ENCODE data around the gene VLDLR.

DNA sequence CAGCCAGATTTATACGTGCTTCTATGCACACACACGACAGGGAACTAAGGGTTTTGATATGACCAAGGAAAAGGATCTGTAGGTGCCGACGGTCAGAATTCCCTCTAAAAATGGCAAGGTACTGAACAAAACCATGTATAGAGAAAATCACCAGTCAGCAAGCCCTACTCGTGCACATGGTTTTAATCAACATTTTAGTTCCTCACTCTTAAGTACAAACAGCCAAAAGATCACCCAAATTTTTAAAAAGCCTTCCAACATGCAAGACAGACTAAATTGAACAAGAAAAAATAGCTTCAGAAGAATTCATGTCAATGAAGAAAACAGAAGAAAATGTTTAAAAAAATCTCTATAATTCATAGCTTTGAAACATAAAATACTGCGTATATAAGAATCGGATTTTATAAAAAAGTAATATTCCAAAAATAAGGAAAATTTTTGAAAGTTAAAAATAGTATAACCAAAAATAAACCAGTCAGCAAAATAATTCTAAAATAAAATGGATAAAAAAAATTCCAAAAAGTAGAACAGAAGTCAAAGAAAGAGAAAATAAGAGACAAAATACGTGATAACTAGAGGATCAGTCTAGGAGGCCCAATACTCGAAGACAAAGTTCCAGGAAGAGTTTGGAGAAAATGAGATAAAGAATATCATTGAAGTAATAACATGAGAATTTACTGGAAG is 52.7 kb downstream of the VLDLR start:
- no peak for TF ChIP-seq POLR2A (IDR thresholded peaks at IDR 0.05)
- TF ChIP-seq, protein P1, sequence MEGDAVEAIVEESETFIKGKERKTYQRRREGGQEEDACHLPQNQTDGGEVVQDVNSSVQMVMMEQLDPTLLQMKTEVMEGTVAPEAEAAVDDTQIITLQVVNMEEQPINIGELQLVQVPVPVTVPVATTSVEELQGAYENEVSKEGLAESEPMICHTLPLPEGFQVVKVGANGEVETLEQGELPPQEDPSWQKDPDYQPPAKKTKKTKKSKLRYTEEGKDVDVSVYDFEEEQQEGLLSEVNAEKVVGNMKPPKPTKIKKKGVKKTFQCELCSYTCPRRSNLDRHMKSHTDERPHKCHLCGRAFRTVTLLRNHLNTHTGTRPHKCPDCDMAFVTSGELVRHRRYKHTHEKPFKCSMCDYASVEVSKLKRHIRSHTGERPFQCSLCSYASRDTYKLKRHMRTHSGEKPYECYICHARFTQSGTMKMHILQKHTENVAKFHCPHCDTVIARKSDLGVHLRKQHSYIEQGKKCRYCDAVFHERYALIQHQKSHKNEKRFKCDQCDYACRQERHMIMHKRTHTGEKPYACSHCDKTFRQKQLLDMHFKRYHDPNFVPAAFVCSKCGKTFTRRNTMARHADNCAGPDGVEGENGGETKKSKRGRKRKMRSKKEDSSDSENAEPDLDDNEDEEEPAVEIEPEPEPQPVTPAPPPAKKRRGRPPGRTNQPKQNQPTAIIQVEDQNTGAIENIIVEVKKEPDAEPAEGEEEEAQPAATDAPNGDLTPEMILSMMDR (IDR thresholded peaks at IDR 0.05), result no peak
